Activated effector memory CD4-positive, alpha-beta T cell treated with anti-CD3 and anti-CD28 coated beads, Interleukin-2, amount 50 U/mL, for 16 hours (primary cell): Measurements from ENCODE around the gene OAS1.
"Not testable (repeated sequence)": the region's sequence is repeated elsewhere in the genome, so short reads cannot be mapped to it uniquely, and the experiment has no call there.

Source experiments
- DNase-seq: peaks from one replicate; pipeline ENCODE4 v3.0.0-alpha.2; 2020

OAS1 gene

DNA sequence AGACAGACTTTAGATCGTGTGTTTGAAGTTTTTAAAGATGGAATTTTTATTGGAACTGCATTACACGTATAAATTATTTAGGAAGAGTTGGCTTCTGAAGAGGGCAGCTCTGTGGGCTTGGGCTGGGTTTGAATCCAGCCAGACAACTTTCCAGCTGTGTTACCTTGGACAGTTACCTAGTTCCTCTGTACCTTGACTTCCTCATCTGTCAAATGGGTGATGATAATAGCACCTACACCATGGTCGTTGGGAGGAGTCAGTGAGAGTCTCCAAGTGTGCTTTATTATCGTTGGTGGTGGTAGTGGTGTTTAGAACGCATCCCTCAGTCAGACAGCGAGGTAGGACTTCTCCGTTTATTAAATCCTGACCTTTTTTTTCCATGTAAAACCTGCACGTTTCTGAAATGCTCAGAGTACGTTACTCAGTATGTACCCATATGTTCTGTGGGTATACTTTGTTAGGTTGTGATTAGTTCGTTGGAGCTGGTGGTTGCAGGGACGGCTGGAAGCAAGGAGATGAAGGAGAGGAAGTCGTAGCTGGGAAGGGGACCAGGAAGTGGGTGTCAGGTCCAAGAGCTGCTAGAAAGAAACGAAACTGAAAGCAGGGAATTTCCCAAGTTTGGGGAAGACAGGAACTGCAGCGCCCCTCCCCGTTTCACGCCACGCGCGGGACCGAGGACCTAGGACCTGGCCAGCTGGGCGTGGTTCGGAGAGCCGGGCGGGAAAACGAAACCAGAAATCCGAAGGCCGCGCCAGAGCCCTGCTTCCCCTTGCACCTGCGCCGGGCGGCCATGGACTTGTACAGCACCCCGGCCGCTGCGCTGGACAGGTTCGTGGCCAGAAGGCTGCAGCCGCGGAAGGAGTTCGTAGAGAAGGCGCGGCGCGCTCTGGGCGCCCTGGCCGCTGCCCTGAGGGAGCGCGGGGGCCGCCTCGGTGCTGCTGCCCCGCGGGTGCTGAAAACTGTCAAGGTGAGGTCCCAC lies 31.3 kb downstream of the OAS1 start, which contains the start of gene OAS3:
TSS of gene OAS3 (plus strand) at position 734 of the 979 bp plus-strand sequence. CDS start at position 791, 57 bp downstream.
- DNase-seq: peak; percentile 90

DNA sequence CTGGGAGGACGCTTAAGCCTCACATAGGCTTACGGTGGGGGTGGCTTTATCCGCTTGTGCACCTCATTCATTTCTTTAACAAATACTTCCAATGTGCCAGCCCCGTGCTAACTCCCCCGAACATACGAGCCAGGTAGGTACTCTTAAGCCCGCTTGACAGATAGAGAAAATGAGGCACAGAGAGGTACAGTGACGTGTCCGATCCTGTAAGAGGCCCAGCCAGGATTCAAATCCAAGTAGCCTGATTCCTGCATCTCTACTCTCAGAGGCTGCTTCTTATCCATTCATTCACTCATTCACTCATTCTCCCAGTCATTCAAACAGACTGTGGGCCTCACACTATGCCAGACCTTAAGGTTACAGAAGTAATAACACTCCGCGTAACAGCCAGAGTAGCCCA lies 32.0 kb downstream of the OAS1 start:
- no peak for DNase-seq

DNA sequence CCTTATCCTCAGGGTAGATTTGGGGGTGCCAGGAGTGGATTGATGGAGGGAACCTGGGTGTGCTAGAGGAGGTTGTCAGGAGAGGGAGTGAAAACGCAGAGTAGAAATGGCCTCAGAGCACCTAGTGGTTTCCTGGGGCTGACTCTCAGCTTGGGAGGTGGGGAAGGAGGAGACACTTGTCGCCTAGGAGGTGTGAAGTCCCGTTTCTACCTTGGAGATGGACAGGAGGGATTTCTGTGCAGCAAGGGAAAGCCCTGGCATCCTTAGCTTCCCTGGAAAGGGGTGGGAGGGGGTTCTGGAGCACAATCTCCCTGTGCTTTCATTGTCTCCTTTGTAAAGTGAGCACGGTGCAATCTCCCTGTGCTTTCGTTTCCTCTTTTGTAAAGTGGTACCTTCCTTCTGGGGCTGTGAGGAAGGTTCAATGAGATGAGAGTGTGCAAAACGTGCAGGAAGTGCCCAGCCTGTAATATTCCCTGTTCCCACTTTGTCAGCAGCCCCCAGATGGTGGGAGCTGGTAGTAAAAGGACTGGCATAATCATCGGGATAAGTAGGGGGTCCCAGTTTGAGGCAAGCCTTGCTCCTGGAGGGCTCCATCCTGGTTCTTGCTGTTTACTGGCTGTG lies 33.1 kb downstream of the OAS1 start:
- no peak for DNase-seq

DNA sequence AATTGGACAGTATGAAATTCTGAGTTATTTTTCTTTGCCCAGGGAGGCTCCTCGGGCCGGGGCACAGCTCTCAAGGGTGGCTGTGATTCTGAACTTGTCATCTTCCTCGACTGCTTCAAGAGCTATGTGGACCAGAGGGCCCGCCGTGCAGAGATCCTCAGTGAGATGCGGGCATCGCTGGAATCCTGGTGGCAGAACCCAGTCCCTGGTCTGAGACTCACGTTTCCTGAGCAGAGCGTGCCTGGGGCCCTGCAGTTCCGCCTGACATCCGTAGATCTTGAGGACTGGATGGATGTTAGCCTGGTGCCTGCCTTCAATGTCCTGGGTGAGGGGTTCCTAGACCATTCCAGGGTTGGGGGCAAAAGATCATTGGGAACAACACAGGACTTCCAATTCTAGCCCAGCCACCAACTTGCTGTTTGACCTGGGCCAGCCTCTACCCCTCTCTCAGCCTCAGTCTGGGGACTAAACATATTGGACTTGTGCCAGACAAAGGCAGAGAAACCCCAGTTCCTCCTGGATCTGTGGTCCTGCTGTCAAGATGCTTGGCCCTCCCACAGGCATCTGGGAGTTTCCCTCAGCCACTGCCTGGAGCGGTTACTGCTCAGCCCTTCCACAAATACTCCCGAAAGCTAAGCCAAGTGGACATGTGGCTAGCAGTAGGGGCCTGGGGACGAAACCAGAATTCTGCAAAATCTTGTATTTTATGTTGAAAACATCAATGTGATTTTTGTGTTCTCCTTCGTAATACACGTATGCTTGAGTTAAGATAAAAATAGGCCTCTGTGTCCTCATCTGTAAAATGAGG lies 35.0 kb downstream of the OAS1 start:
- no peak for DNase-seq

DNA sequence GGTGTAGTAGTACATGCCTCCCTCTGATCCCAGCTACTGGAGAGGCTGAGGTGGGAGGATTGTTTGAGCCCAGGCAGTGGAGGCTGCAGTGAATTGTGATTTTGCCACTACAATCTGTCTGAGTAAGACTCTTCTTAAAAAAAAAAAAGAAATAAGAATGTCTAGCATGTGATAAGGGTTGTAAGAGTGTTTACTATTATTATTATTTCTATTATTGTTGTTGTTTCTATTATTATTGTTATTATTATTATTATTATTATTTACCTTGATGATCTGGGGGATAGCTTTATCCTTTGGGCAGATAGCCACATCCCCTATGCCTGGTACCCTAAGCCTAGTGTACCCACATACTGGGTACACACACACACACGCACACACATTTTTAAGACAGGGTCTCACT lies 35.8 kb downstream of the OAS1 start:
- DNase-seq: no peak

DNA sequence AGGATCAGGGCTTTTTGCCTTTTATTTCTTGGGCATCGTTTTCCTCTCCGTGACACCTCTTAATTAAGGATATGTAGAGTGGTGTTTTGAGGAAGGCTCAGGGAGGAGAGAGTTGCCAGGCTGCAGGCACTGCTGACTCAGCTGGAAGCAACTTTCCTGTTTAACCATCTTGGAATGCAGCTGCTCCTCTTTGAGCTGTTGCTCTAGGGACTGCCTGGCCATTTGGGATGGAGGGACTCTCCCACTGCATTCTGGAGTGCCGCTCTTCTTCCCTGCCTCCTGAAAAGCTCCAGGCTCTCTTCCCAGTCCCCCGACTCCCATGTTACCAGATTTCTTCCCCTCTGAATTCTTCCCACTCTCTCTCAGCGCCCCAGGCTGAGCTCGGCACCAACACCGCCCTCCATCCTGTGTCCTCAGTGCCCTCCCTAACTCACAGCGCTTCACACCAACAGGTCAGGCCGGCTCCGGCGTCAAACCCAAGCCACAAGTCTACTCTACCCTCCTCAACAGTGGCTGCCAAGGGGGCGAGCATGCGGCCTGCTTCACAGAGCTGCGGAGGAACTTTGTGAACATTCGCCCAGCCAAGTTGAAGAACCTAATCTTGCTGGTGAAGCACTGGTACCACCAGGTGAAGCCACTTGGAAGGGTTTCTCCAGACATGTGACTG lies 37.4 kb downstream of the OAS1 start:
- no peak for DNase-seq

DNA sequence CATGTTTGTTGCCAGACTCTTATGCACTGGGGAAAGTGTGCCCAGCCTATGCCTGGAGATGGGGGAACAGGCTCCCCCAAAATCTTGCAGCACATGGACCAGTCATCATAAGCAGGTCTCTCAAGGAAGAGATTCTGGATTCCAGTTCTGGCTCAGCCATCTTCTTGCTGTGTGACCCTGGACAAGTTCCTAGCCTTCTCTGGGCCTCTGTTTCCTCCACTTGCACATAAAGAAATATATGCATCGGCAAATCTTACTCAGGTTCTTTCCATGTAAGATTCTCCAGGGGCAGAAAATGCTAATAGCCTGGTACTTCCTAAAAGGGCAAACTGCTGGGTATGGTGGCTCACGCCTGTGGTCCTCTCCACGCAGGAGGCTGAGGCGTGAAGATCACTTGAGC lies 38.8 kb downstream of the OAS1 start:
- DNase-seq: no peak

DNA sequence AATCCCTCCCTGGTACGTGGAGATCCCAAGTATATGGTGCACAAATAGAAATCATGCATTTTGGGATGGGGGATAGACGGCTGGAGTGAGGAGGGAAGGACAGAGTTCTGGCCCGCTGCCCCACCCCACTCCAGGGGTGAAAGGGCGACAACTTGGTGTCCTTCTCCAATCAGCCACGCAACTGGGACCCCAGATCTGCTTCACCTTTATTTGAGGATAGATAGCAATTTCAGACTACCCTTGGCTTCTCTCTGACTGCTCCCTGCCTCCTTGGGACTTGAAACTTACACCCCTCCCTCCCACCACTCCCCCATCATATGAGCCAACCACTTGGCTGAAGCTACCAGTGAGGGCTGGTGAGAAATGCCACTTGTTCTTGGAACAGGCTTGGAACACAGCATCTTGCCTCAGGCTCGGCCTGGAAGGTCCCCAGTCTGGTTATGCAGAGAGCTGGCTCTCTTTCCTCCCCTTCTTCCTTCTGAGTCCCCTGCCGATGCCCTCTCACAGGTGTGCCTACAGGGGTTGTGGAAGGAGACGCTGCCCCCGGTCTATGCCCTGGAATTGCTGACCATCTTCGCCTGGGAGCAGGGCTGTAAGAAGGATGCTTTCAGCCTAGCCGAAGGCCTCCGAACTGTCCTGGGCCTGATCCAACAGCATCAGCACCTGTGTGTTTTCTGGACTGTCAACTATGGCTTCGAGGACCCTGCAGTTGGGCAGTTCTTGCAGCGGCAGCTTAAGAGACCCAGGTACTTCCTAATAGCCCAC lies 39.7 kb downstream of the OAS1 start:
- no peak for DNase-seq

DNA sequence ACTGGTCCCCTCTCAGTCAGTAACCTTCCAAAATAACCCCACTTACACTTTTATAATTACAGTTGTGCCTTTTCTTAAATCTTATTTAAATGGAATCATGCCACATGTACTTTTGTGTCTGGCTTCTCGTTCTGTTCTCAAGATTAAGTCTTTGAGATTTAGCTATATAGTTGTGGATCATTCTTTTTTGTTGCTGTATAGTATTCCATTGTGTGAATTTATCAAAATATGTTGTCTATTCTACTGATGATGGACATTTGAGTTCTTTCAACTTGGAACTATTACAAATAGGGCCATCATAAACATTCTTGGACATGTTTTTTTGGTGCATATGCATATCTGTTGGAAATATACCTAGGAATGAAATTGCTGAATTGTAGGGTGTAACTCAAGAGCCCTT lies 40.6 kb downstream of the OAS1 start:
- DNase-seq: no peak

DNA sequence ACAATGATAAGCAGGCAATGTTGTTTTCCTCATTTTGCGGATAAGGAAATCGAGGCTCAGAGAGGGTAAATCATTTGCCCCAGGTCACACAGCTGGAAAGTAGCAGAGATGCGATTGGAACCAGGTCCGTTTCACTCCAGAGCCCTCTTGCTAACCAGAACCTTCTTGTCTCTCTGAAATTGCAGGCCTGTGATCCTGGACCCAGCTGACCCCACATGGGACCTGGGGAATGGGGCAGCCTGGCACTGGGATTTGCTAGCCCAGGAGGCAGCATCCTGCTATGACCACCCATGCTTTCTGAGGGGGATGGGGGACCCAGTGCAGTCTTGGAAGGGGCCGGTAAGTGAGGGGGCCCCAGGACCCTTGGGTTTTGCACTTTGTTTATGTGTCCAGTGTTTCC lies 41.0 kb downstream of the OAS1 start:
- no peak for DNase-seq

DNA sequence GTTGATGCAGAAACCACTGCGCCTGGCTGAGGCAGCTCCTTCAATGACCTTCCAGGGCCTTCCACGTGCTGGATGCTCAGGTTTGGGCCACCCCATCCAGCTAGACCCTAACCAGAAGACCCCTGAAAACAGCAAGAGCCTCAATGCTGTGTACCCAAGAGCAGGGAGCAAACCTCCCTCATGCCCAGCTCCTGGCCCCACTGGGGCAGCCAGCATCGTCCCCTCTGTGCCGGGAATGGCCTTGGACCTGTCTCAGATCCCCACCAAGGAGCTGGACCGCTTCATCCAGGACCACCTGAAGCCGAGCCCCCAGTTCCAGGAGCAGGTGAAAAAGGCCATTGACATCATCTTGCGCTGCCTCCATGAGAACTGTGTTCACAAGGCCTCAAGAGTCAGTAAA lies 42.0 kb downstream of the OAS1 start:
- DNase-seq: no peak

DNA sequence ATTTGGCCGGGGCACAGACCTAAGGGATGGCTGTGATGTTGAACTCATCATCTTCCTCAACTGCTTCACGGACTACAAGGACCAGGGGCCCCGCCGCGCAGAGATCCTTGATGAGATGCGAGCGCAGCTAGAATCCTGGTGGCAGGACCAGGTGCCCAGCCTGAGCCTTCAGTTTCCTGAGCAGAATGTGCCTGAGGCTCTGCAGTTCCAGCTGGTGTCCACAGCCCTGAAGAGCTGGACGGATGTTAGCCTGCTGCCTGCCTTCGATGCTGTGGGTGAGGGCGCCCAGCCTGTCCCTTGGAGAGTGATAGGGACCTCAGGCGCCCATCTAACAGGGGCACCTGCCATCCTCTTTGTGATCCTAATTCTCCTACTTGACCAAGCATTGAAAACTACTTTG lies 43.9 kb downstream of the OAS1 start:
- no peak for DNase-seq

DNA sequence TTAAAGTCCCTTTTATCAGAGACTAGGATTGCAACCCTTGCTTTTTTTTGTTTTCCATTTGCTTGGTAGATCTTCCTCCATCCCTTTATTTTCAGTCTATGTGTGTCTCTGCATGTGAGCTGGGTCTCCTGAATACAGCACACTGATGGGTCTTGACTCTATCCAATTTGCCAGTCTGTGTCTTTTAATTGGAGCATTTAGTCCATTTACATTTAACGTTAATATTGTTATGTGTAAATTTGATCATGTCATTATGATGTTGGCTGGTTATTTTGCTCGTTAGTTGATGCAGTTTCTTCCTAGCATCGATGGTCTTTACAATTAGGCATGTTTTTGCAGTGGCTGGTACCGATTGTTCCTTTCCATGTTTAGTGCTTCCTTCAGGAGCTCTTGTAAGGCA lies 50.4 kb downstream of the OAS1 start:
- not testable (repeated sequence) for DNase-seq

DNA sequence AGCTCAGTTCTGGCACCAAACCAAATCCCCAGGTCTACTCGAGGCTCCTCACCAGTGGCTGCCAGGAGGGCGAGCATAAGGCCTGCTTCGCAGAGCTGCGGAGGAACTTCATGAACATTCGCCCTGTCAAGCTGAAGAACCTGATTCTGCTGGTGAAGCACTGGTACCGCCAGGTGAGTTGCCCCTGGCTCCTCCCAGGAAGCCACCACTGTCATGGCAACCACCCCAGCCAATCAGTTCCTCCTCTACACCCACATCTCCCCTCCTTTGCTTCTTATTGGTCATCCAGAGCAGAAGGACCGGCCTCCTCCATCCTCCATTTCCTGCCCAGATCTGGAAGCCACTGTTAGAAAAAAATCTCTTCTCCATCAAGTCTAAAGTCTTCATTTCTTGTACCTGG lies 54.3 kb downstream of the OAS1 start:
- no peak for DNase-seq

DNA sequence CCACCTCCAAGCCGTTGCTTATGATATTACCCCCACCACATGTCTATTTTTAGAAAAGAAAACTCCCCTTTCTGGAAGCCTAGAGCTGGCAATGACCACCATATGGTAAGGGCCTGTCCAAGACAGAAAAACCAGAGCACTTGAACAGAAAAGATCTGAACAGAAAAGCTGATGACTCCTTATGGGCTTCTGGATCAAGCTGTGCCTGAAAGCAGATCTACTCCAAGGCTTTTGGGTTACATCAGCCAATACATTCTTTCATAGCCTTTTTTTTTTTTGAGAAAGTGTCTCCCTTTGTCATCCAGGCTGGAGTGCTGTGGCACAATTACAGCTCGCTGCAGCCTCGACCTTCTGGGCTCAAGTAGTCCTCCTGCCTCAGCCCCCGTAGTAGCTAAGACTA lies 54.8 kb downstream of the OAS1 start:
- no peak for DNase-seq

DNA sequence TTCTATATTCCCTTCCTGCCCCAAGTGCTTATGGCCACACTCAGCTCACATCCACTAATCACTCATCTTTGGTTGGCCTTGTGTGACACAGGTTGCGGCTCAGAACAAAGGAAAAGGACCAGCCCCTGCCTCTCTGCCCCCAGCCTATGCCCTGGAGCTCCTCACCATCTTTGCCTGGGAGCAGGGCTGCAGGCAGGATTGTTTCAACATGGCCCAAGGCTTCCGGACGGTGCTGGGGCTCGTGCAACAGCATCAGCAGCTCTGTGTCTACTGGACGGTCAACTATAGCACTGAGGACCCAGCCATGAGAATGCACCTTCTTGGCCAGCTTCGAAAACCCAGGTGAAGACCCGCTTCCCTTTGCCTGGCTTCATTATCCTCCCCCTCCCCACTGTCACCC lies 55.8 kb downstream of the OAS1 start:
- no peak for DNase-seq

DNA sequence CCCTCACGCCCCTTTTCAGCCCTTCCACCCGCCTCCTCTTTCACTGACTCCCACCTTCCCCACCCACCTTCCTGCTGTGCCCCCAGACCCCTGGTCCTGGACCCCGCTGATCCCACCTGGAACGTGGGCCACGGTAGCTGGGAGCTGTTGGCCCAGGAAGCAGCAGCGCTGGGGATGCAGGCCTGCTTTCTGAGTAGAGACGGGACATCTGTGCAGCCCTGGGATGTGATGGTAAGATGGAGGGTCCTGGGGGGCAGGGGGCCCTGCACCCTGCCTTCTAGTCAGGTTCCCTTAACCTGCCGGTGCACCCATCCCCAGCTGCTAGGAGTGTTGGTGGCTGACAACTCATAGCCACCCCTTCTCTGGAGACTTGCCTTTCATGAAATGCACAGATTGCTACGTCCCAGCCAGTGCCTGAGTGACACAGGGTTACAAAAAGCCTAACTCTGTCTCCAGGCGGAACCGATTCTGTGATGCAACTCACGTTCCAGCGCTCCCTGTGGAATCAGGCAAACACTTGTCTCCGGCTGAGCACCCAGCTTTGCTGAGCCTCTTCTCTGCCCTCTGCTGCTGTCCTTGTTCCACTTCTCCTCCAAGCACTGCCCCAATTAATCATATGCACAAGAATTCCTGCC lies 56.6 kb downstream of the OAS1 start:
- DNase-seq: no peak

DNA sequence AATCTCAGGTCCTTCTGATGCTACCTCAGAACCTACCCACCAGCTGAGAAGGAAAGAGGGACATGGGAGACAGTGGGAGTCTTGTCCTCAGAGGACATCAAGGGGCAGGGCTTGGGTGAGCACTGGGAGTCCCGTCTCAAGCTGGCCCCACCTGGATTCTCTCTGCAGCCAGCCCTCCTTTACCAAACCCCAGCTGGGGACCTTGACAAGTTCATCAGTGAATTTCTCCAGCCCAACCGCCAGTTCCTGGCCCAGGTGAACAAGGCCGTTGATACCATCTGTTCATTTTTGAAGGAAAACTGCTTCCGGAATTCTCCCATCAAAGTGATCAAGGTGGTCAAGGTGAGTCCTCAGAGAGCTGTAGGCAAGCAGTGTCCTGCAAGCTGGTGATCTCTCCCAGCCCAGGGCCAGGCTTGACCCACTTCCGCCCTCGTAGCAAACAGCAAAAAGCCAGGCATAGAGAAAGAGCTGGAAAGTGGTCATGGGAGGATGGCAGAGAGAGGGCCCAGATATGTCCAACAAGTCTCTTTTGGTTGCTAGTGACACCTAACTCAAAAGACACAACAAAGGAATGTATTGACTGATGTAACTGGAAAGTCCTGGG lies 57.4 kb downstream of the OAS1 start:
- DNase-seq: no peak

DNA sequence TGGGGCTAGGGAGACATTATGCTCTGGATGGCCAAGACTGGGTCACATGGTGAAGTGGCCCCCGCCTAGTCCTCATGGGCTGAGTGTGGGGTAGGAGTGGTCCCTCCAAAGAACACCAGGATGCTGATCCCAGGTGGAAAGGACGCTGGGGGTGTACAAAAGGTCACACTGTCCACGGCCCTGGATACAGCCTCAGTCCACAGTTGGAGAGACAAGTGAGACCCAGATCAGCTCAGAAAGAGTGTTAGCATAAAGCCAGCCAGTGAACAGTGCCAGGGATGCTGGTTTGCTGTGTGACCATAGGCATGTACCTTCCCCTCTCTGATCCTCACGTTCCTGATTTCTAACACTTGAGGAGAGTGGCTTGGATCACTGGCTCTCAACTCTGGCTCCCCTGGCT lies 58.2 kb downstream of the OAS1 start:
- no peak for DNase-seq

DNA sequence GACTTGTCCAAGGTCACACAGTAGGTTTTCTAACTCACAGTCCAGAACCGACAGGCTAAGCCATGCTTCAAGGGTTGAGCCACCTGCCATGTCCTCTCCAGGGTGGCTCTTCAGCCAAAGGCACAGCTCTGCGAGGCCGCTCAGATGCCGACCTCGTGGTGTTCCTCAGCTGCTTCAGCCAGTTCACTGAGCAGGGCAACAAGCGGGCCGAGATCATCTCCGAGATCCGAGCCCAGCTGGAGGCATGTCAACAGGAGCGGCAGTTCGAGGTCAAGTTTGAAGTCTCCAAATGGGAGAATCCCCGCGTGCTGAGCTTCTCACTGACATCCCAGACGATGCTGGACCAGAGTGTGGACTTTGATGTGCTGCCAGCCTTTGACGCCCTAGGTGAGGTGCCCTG lies 58.9 kb downstream of the OAS1 start:
- no peak for DNase-seq

DNA sequence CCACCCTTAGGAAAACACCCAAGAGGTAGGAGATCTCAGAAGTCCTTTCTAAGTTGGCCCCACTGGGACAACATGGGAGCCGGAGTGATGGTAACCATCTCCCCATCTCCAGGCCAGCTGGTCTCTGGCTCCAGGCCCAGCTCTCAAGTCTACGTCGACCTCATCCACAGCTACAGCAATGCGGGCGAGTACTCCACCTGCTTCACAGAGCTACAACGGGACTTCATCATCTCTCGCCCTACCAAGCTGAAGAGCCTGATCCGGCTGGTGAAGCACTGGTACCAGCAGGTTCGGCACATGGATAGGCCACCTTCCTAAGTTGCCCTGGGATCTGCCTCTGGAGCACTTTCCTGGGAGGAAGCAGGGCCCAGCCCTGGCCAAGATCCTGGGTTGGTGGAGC lies 60.5 kb downstream of the OAS1 start:
- no peak for DNase-seq
